IPS-NIHi11 (cell line): ENCODE measurements around the gene ABHD18.

Experiments used
- DNase-seq: peaks from one replicate; pipeline ENCODE4 v3.0.0; 2012; ENCODE audit warnings: mixed read lengths, low spot score

ABHD18 gene

DNA sequence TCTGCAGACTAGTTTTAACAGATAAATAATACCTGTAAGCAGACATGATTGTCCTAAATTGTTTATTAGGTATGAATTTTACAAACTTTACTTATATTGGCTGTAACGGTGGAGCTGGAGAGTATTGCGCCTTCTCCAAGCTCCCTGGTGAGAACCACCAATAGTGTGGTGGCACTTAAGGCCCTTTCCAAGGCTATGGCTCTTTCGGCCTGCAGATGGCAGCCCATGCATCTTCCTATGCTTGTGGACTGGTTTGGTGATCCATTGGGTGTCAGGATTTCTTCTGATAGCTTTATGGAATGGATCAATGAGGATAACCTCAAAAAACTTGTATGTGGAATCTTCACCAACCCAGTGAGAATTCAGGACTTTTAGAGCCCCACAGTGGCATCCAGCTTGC lies 103.7 kb downstream of the ABHD18 start:
- peak; percentile 19 for DNase-seq

DNA sequence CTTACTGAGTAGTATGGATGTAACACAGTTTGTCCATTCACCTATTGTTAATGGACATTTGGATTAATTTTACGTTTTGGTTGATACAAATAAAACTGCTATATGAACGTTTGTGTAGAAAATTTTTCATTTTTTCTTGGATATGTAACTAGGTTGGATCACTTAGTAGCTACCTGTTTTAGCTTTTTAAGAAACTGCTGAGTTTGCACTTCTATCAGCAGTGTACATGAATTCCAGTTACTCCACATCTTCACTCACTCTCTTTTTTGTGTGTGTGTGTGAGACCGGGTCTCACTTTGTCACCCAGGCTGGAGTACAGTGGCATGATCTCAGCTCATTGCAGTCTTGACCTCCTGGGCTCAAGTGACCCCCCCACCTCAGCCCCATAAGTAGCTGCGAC lies 111.3 kb downstream of the ABHD18 start:
- DNase-seq, result no peak
